Measurements from ENCODE around the gene COL6A6. TPM values are rescaled to one million over a fixed set of nuclear protein-coding genes. Genes with fewer than 3 reads are reported as not detected.

The COL6A6 gene, protein sequence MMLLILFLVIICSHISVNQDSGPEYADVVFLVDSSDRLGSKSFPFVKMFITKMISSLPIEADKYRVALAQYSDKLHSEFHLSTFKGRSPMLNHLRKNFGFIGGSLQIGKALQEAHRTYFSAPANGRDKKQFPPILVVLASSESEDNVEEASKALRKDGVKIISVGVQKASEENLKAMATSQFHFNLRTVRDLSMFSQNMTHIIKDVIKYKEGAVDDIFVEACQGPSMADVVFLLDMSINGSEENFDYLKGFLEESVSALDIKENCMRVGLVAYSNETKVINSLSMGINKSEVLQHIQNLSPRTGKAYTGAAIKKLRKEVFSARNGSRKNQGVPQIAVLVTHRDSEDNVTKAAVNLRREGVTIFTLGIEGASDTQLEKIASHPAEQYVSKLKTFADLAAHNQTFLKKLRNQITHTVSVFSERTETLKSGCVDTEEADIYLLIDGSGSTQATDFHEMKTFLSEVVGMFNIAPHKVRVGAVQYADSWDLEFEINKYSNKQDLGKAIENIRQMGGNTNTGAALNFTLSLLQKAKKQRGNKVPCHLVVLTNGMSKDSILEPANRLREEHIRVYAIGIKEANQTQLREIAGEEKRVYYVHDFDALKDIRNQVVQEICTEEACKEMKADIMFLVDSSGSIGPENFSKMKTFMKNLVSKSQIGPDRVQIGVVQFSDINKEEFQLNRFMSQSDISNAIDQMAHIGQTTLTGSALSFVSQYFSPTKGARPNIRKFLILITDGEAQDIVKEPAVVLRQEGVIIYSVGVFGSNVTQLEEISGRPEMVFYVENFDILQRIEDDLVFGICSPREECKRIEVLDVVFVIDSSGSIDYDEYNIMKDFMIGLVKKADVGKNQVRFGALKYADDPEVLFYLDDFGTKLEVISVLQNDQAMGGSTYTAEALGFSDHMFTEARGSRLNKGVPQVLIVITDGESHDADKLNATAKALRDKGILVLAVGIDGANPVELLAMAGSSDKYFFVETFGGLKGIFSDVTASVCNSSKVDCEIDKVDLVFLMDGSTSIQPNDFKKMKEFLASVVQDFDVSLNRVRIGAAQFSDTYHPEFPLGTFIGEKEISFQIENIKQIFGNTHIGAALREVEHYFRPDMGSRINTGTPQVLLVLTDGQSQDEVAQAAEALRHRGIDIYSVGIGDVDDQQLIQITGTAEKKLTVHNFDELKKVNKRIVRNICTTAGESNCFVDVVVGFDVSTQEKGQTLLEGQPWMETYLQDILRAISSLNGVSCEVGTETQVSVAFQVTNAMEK (N-terminal part only)
- not detected for total RNA-seq
- long read RNA-seq = 0 reads

DNA sequence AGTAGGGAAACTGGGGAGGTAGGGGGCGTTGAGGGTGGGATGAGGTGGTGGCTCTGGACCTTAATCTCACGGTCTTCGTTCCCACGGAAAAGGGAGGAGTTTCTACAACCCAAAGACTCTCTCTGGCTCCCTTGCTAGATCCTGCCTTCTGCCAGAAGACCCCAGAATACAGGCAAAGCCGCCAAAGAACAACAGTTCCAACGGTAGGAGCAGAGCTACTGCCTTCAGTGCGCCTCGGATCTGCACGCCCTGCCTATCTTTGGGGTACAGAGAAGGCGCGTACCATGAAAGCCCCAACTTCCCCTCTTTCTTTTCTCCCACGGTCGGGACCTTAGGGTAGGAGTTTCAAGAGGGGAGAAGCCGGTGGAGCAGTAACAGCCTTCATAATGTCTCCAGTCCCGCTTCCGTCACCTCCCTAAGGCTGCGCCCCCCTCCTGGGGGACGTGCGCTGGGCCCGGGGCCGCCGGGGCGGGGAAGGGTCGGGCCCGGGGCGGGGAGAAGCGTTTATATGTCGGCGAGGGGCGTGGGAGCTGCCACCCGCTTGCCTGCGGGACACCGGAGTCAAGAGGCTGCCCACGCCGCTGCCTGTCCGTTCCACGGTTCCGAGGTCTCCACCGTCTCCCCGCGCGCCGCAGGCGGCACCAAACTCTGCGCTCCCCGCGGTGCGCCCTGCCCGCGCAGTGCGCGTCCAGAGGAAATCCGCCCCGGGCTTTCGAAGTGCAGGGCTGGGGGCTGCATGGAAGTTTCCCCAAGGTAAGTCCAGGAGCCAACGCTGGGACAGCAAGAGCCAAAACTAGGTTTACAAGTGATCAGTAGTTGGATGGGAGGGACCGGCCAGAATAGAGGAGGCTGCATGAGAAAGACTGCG, at the start of gene COL6A6:
TSS of gene COL6A6 (plus strand) at position 533 of the 868 bp plus-strand sequence. CDS start 43,188 bp downstream, outside the sequence.
- ATAC-seq (no peak), DNase-seq (no peak)
- intact Hi-C loops (cut with DNase I, micrococcal nuclease) = no loop called here

DNA sequence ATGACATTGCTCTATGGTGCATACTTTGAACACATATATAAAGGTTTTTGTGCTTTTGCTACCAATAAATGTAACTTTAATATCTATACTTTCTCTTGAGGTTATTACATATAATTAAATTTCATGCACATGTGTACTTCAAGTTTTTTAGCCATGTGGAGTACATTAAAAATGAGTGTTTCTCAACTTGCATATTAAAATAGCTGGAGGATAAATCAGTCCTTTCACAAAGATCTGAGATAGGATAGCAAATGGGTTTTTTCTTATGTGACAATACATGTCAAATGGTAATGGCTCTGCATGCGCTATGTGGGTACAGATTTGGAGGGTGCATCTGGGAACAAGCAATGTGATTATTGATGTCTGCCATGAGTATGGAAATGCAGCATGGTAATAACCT, 48.7 kb upstream of the COL6A6 start:
- intact Hi-C loops (cut with DNase I, micrococcal nuclease) = no loop called here
- DNase-seq (no peak), ATAC-seq (no peak)

DNA sequence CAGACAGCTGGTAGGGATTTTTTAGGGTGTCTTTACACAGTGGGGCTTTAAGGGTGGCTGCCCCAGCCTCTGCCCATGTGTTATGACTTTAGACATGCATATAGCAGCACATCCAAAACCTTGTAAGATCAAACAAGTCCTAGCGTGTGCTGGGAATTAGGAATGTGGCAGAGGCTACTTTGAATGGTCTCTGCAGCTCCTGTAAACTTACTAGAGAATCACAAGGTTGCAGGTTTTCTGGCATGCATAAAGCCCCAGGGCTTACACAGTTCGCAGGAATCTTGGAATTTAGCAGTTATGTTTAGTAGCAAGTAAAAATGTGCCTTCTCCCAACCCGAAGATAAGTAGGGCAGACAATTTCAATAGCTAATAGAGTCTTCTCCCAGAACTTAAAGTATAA, 46.9 kb upstream of the COL6A6 start:
- DNase-seq (no peak), ATAC-seq (no peak)
- intact Hi-C loops (cut with DNase I, micrococcal nuclease) = no loop called here

DNA sequence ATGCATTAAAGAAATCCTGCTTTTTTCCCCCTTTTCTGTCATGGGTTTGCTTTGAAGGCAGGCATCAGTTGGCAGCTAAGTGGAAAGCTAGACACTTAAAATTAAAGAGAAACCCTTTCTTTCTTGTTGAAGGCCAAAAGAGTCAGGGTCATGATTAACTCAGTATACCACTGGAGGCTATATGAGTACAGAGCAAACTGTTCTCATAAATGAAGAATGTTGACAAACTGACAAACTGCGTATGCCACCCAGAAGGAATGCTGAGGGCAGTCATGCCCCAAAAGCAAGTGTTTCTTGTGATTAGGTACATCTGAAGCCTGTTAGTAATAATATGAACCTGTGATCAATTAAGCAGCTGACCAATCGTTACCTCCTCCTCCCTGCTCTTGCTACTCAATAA, 43.6 kb upstream of the COL6A6 start:
- intact Hi-C loops (cut with DNase I, micrococcal nuclease) = no loop called here
- no peak for DNase-seq
- no peak for ATAC-seq

DNA sequence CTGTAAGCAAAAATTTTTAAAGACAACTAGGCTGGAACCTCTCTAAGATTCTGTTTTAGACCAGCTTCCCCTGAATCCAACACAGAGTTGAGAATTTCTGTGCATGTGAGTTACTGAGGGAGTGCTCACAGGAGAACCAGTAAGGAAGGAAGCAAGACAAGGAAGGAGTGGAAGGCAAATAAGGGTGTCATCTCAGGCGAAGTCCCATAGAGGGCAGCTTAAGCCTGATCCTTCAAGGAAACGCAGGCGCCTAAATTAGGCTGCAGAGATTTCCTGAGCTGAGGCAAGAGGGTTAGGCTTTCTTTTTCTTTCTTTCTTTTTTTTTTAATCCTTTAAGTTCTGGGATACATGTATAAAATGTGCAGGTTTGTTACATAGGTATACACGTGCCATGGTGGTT, 36.2 kb upstream of the COL6A6 start:
- DNase-seq (no peak), ATAC-seq (peak; percentile 61)
- intact Hi-C loops (cut with DNase I, micrococcal nuclease) = no loop called here

DNA sequence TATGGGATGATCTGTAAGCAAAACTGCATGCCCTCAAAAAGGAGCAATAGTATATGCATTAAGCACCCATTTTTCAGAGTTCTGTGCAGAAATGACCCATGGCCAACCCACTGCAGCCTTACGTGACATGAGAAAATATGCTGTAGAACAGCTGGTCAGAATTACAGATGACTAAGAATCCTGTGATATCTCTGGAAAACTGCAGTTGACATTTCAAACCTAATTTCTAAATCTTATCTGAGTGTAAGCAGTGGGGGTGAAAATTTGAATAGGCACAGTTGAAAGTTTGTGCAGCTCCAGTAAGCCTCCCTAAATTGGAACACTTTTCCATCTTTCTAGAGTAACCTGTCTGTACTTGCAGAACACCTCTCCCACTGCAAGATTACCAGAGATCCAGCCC, 28.7 kb upstream of the COL6A6 start:
- ATAC-seq (no peak), DNase-seq (no peak)
- intact Hi-C loops (cut with DNase I, micrococcal nuclease) = no loop called here

DNA sequence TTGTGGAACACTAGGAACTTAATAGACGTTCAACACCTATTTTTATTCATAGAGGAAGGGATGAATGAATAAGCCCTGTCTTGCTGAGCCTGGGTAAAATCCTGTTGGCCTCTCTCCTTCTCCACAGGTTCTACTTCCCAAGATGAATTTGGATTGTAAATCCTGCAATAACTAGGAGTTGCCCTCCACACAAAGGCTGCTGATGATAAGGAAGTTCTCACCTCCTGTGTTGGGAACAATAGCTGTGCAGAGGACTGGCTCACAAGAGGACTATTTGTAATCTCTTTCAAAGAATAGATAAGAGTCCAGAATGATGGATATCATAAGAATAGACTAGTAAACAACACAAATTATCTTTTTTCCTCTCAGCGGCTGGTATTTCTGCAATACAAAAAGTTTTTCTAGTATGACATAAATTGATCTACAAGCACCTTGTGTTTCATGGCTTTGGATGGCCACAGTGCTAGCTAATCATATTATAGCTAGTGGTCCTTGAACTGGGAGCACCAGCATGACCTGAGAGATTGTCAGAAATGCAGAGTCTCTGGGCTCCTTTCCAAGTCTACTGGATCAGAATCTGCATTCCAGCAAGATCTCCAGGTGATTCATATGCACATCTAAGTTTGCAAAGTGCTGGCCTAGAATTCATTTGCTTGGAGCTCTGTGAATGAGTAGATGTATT, 28.1 kb upstream of the COL6A6 start:
- DNase-seq (no peak), ATAC-seq (no peak)
- intact Hi-C loops (cut with DNase I, micrococcal nuclease) = no loop called here

DNA sequence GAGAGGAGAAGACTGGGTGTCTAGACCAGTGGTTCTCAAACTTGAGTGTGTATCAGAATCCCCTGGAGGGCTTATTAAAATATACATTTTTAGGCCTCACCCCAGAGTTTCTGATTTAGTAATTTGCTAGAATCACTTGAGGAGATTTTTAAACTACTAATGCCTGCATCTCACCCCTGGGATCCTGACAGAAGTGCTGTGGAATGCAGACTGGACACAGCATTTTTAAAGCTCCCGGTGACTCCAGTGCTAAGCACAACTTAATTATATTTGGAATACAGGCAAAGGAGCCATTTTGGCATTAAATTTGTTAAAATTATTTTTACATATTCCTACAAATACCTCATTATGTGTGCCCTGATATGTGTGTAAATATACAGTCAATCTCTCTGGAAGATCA, 26.7 kb upstream of the COL6A6 start:
- DNase-seq (no peak), ATAC-seq (no peak)
- intact Hi-C loops (cut with DNase I, micrococcal nuclease) = no loop called here

DNA sequence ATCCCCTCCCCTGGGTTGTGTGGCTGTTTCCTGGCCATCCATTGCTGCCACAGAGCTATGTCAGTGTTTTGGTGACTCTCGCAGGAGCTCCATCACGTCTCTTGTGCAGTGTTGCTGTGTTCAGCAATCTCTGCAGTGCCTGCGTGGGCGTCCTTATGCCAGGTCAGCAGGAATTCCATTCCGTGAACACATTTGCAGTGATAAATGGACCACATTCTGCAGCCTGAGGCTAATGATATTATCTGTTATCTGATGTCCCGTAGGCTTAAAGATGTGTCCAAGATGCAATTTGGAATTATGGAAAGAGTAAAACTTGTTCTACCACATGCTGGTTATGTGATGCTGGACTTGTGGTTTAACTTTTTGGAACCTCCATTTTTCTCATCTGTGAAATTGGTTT, 25.5 kb upstream of the COL6A6 start:
- ATAC-seq = no peak
- DNase-seq = no peak
- intact Hi-C loops (cut with DNase I, micrococcal nuclease) = no loop called here

DNA sequence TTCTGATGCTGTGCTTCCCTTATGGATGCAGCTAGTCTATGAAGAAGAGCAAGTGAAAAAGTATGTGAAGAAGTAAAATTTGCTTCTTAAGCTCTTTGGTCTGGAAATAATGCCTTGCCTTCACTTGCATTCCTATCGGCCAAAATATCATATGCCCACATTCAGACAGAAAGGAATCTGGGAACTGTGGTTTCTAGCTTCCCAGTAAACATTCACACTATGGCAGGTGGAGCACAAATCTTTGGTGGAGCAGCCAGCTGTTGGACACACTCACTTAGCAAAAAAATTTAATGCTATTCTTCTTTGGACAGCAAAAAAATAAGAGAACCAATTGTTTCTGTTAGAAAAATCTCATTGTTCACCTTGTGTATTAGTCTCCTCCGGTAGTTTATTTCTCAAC, 12.3 kb upstream of the COL6A6 start:
- intact Hi-C loops (cut with DNase I, micrococcal nuclease) = no loop called here
- ATAC-seq = no peak
- DNase-seq = no peak

DNA sequence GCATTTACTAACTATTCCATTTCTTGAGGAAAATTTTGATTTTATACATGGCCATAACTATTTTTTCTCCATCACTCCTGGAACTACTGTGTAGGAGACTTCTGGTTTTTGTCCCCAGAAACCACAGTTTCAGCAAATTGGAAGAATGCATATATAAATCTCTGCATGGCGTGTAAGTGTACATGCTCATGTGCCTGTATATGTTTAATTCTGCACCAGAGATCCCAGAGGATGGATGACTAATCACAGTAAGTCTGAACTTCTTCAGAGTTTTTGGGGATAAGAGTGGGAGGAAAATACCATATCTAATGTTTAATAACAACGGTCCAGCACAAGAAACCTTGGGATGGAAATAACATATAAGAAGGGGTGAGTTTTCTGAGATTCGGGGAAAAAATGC, 10.9 kb upstream of the COL6A6 start:
- intact Hi-C loops (cut with DNase I, micrococcal nuclease) = no loop called here
- ATAC-seq (no peak), DNase-seq (no peak)

DNA sequence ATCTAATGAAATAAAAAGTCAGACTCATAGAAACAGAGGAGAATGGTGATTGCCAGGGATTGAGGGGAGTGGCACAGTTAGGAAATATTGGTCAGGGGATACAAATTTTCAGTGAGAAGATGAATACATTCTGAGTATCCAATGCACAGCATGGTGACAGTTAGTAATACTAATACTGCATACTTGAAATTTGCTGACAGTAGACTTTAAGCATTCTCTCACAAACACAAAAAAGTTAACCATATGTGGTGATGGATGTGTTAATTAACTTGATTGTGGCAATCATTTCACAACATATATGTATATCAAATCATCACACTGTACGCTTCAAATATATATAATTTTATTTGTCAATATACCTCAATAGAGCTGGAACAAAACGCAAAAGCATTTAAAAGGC, 9.2 kb upstream of the COL6A6 start:
- DNase-seq (no peak), ATAC-seq (no peak)
- intact Hi-C loops (cut with DNase I, micrococcal nuclease) = no loop called here

DNA sequence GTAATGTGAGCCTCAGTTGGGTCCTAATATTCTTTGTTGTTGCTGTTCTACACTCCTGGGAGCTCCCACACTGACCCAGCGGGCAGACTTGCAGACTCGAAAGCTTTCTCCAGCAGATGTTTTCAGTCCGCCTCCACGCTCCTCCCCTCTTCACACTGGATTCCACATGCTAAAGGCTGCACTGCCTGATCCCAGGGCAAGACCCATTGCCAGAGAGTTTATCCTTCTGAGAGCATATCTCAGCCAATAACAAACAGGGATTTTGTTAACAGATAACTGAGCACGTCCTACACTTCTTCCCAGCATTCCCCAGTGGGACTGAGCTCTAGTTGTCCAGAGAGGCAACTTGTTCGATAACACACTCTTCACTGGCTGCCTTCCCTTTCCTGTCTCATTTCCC, 8.0 kb upstream of the COL6A6 start:
- ATAC-seq (no peak), DNase-seq (no peak)
- intact Hi-C loops (cut with DNase I, micrococcal nuclease) = no loop called here

DNA sequence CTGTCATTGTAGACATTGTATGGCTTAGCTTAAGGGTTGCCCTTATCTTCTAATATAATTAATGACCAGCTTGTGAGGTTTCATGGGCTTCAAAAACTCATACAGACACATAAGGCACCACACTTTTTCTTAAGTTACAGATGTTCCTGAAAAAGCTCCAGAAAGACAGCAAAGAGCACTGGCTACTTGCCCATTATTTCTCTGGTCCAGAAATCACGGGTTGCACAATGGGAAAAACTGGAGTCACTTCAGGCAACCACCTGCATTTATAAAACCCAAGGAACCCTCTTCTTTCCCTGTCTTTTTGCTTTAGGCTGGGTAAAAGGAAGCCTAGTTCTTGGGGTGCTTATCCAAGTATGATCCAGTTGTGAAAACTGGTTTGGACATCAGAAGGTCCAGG, 2.3 kb upstream of the COL6A6 start:
- intact Hi-C loops (cut with DNase I, micrococcal nuclease) = no loop called here
- no peak for ATAC-seq

DNA sequence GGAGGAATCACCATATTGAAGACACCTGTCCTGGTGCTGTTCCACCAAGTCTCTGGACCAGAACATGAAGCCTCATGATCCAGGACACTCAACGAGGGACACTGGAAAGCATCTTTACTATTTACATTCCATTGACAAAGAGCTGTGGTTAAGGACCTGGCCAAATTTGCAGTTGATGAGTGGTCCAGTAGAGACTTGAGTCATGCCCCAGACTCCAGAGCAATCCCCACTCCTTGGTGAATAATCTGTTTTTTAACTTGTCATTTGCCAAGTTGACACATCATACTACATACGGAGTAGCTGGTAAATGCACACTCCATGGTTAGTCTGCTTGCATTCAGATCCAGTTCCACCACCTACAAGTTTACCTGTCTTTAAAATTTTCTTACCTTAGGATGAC, 1.2 kb upstream of the COL6A6 start:
- no peak for DNase-seq
- no peak for ATAC-seq
- intact Hi-C loops (cut with DNase I, micrococcal nuclease) = no loop called here

More for the DNA sequence above, 2.3 kb upstream of the COL6A6 start:
- no peak for DNase-seq

DNA sequence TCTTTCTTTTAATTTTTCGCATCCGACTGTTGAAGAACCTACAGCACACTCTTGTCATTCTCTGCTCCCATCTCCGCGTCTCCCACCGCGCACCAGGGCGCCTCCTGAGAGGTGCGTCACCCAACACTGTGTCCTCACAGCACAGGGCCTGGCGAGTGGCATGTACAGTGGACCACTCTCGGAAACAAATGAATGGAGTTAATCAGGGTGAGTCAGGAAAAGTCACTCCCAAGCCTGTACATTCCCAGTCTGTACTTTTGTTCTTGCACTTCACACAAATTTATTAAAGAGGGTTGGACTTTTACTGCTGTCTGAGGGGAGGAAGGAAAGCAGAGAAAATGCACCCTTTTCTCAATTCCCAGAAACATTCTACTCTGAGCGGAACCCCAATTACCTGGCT, 625 bp downstream of the COL6A6 start:
- ATAC-seq = no peak

DNA sequence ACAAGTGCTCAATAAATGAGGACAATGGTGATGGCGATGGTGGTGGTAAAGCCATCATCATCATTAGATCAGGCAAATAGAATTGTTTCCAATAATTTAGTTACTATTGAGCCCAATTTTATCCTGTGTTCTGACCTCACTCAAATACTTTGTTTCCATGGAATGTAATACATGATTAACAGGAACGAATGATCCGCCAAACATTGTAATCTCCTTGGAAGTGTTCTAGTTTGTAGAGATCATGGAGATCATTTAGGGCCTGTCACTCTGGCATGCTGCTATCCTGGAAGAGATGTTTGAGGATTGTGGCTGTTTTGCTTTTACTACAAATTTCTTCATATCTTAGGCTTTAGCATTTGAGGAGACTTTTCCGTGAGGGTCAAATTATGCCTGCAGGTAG, 2.8 kb downstream of the COL6A6 start:
- intact Hi-C loops (cut with DNase I, micrococcal nuclease) = no loop called here
- ATAC-seq = no peak
- no peak for DNase-seq

More for the DNA sequence above, 625 bp downstream of the COL6A6 start:
- intact Hi-C loops (cut with DNase I, micrococcal nuclease) = no loop called here
- DNase-seq = no peak

DNA sequence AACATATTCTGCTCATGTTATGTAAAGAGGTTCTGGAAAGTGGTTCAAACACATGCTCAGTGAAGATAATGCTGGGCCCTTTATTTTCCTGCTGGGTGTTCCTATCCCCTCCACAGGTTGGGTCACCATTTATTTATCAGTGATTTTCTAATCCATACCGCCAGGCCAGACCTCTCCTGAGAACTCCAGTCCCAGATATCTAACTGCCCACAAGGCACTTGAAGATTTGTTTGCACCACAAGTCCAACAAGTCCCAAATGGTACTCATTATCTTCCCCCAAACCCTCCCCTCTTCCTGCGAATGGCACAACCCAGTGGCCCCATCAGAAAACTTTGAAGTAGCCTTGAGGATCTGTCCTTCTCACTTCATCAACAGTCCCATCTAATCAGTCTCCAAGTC, 5.4 kb downstream of the COL6A6 start:
- ATAC-seq (no peak), DNase-seq (no peak)
- intact Hi-C loops (cut with DNase I, micrococcal nuclease) = no loop called here

Measured in left colon (tissue), 2 donors.